Kidney (tissue), 14 donors: ENCODE measurements around the gene TRIM50. TPM values are rescaled to one million over a fixed set of nuclear protein-coding genes. Genes with fewer than 3 reads are reported as not detected.
A peak's percentile ranks its signal among the peaks of the same experiment; 100 is the strongest.
"Not testable (repeated sequence)": the region's sequence is repeated elsewhere in the genome, so short reads cannot be mapped to it uniquely, and the experiment has no call there.

Source experiments
- DNase-seq, 5 donors: peaks; one replicate each; pipeline ENCODE4 v3.0.0-alpha.2; 2013 to 2020
- FAIRE-seq: peaks from 2 replicates; lab custom pipeline; 2012; peaks lifted over from hg19 to GRCh38; lab: Jason Lieb, UNC
- H3K27ac ChIP-seq, 2 donors: one replicate each; pipeline ENCODE4 v1.7.0; 2013; ENCODE audit warnings: low read depth in 2 of 2, low read length in 2 of 2, inconsistent platforms in 1 of 2
- H3K27me3 ChIP-seq: one replicate; pipeline ENCODE4 v1.7.1; 2013; ENCODE audit warnings: low read length, inconsistent platforms; ENCODE audit not compliant: control insufficient read depth, insufficient read depth
- H3K36me3 ChIP-seq, 3 donors: one replicate each; pipeline versions ENCODE4 v1.7.0 to v1.7.1; 2013; ENCODE audit warnings: low read length in 3 of 3, control low read depth in 1 of 3, inconsistent platforms in 1 of 3; ENCODE audit not compliant: insufficient read depth in 3 of 3, control insufficient read depth in 2 of 3
- H3K4me1 ChIP-seq, 3 donors: one replicate each; pipeline versions ENCODE4 v1.7.0 to v1.7.1; 2013; ENCODE audit warnings: low read length in 3 of 3, inconsistent platforms in 1 of 3, low read depth in 1 of 3; ENCODE audit not compliant: control insufficient read depth in 2 of 3, insufficient read depth in 2 of 3
- H3K4me3 ChIP-seq, 3 donors: one replicate each; pipeline versions ENCODE4 v1.7.0 to v1.8.1; 2013; ENCODE audit warnings: low read length in 3 of 3, control low read depth in 1 of 3, inconsistent platforms in 1 of 3
- H3K9ac ChIP-seq, 3 donors: one replicate each; pipeline versions ENCODE4 v1.7.0 to v1.7.1; 2013; ENCODE audit warnings: low read length in 3 of 3, control low read depth in 1 of 3, inconsistent platforms in 1 of 3
- H3K9me3 ChIP-seq, 3 donors: one replicate each; pipeline versions ENCODE4 v1.7.0 to v1.7.1; 2013; ENCODE audit warnings: low read length in 3 of 3, control low read depth in 1 of 3, inconsistent platforms in 1 of 3; ENCODE audit not compliant: control insufficient read depth in 2 of 3, insufficient read depth in 1 of 3
- intact Hi-C: fragments of 100-400 bp; cut with DNase I; formaldehyde crosslinking; loops from one replicate; pipeline ENCODE4 v1.11.1; 2022
- polyA plus RNA-seq: library from polyadenylated mRNA; stranded (reverse); fragments of 350-450 nt; fragmentation: Illumina TruSeq; extraction: RNeasy Lipid Tissue Mini Kit (QIAGEN cat#74804); gene quantifications from one replicate; pipeline ENCODE4 v1.2.3, GENCODE V29; 2014; ENCODE audit warnings: low read depth, low replicate concordance; ENCODE audit not compliant: insufficient read depth
- total RNA-seq: library from RNA; stranded (reverse); fragmentation: NEBNext Ultra II Directional; extraction: Animal tissue kit (Norgen Biotek cat#: 25700); gene quantifications from one replicate; pipeline ENCODE4 v1.2.1, GENCODE V29; 2021
- TF ChIP-seq, protein P1 (sequence below): IDR thresholded peaks from 3 replicates; pipeline ENCODE4 v1.5.1; 2012; ENCODE audit warnings: mild to moderate bottlenecking, moderate library complexity, borderline replicate concordance; ENCODE audit not compliant: insufficient read depth; ENCODE audit errors: extremely low read depth
- donor health status: control.
- donor health status: control.
- donor health status: control.
- donor health status: control.
- donor health status: control.
- donor health status: DM: yes; HTN: yes; CAD: no.
- donor health status: Normal renal cell carcinoma (clear cell type).

The TRIM50 gene
- total and polyA plus RNA-seq, 2 donors from 2014 or later, result 0.19 to 14.0 TPM

- H3K36me3 ChIP-seq, intact Hi-C loops, H3K4me1 ChIP-seq, H3K27me3 ChIP-seq, H3K9me3 ChIP-seq, H3K4me3 ChIP-seq, H3K9ac ChIP-seq, FAIRE-seq: not testable (repeated sequence)
- H3K27ac ChIP-seq, result peak overlapping the region; percentile 32 to 43
- DNase-seq, result peak in 1 of 5 donors; percentile 18
Observed at GRCh38 chr7:73319541-73319940, 8.3 kb downstream of the TRIM50 start.

GRCh38 chr7:73318656-73319204 lies 9.2 kb downstream of the TRIM50 start:
- H3K27ac ChIP-seq, intact Hi-C loops, DNase-seq, FAIRE-seq, H3K9ac ChIP-seq, H3K27me3 ChIP-seq, H3K4me1 ChIP-seq, H3K9me3 ChIP-seq, H3K36me3 ChIP-seq, H3K4me3 ChIP-seq: not testable (repeated sequence)

- TF ChIP-seq, protein P1, sequence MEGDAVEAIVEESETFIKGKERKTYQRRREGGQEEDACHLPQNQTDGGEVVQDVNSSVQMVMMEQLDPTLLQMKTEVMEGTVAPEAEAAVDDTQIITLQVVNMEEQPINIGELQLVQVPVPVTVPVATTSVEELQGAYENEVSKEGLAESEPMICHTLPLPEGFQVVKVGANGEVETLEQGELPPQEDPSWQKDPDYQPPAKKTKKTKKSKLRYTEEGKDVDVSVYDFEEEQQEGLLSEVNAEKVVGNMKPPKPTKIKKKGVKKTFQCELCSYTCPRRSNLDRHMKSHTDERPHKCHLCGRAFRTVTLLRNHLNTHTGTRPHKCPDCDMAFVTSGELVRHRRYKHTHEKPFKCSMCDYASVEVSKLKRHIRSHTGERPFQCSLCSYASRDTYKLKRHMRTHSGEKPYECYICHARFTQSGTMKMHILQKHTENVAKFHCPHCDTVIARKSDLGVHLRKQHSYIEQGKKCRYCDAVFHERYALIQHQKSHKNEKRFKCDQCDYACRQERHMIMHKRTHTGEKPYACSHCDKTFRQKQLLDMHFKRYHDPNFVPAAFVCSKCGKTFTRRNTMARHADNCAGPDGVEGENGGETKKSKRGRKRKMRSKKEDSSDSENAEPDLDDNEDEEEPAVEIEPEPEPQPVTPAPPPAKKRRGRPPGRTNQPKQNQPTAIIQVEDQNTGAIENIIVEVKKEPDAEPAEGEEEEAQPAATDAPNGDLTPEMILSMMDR, result no peak
Observed at GRCh38 chr7:73316521-73316920, 11.4 kb downstream of the TRIM50 start.

DNA sequence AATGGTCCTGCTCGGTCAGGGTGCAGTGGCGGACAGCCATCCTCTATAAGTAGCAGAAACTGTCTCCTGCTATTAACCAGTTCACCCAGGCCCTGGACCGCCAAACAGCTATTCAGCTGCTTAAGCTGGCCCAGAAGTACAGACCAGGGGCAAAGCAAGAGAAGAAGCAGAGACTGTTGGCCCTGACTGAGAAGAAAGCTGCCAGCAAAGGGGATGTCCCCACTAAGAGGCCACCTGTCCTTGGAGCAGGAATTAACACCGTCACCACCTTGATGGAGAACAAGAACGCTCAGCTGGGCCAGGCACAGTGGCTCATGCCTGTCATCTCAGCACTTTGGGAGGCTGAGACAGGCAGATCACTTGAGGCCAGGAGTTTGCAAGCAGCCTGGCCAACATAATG lies 13.6 kb downstream of the TRIM50 start:
- intact Hi-C loops, result no loop called here
- TF ChIP-seq, protein P1, result no peak
- no peaks in the 10 kb centered on the region for H3K36me3 ChIP-seq
- no peaks in the 10 kb centered on the region for H3K9me3 ChIP-seq
- H3K9ac ChIP-seq, result no peak overlapping the region
- FAIRE-seq (no peak), DNase-seq (no peak)
- no peaks in the 10 kb centered on the region for H3K27me3 ChIP-seq
- no peaks in the 10 kb centered on the region for H3K4me1 ChIP-seq
- no peak overlapping the region for H3K27ac ChIP-seq
- no peak overlapping the region for H3K4me3 ChIP-seq

More at GRCh38 chr7:73316521-73316920, 11.4 kb downstream of the TRIM50 start:
- Histone ChIP-seq H3K27ac (no peak overlapping the region), H3K9me3 (no peaks in the 10 kb centered on the region), H3K9ac (no peak overlapping the region), H3K27me3 (no peaks in the 10 kb centered on the region), H3K36me3 (no peaks in the 10 kb centered on the region), H3K4me3 (no peak overlapping the region), H3K4me1 (no peaks in the 10 kb centered on the region)
- no peak for DNase-seq
- intact Hi-C loops, result no loop called here
- FAIRE-seq, result no peak
